SU-DHL-6 (cell line): ENCODE data around the gene TXNL1.
"Not testable (repeated sequence)": the region's sequence is repeated elsewhere in the genome, so short reads cannot be mapped to it uniquely, and the experiment has no call there.

ENCODE experiments used
- EZH2phosphoT487 ChIP-seq: fragments of 200-600 bp; sonication (generic), shearing (Covaris generic); conservative IDR thresholded peaks from 2 replicates; pipeline ENCODE4 v1.6.1; 2018; ENCODE audit warnings: mild to moderate bottlenecking, antibody characterized with exemption, low read length, moderate library complexity, mixed read lengths
- TF ChIP-seq, protein P1 (sequence below): fragments of 200-600 bp; sonication (generic); IDR thresholded peaks from one replicate; pipeline ENCODE4 v1.5.1; 2017; ENCODE audit warnings: antibody characterized with exemption, mild to moderate bottlenecking, low read length, moderate library complexity; ENCODE audit not compliant: insufficient read depth, poor library complexity, severe bottlenecking

- TF ChIP-seq, protein P1, sequence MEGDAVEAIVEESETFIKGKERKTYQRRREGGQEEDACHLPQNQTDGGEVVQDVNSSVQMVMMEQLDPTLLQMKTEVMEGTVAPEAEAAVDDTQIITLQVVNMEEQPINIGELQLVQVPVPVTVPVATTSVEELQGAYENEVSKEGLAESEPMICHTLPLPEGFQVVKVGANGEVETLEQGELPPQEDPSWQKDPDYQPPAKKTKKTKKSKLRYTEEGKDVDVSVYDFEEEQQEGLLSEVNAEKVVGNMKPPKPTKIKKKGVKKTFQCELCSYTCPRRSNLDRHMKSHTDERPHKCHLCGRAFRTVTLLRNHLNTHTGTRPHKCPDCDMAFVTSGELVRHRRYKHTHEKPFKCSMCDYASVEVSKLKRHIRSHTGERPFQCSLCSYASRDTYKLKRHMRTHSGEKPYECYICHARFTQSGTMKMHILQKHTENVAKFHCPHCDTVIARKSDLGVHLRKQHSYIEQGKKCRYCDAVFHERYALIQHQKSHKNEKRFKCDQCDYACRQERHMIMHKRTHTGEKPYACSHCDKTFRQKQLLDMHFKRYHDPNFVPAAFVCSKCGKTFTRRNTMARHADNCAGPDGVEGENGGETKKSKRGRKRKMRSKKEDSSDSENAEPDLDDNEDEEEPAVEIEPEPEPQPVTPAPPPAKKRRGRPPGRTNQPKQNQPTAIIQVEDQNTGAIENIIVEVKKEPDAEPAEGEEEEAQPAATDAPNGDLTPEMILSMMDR: not testable (repeated sequence)
- not testable (repeated sequence) for TF ChIP-seq EZH2phosphoT487
These were observed 15.9 kb upstream of the TXNL1 start for GRCh38 chr18:56654280-56654679.
